ENCODE data around the gene UROC1.
A peak's percentile ranks its signal among the peaks of the same experiment; 100 is the strongest.

Gene UROC1

DNA sequence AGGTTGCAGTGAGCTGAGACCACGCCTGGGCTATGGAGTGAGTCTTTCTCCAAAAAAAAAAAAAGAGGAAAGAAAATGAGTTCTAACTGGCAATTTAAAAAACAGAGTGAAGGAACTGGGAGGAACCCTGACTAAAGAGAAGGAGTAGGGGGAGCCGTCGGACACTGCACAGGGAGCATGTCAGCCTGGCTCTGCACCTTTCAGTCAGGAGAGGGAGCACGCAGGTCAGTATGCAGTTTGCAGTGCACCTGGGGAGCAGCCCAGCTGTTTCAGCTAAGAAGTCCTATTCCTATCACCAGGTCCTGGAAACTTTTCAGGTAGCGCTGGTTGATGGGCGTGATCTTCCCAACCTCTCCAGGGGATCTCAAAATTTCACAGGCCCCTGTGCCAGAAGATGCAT, 27.0 kb downstream of the UROC1 start:
- Mint-ChIP-seq H3K4me1 (ENCODE audit: low read depth) (peaks cover 16% of the 10 kb centered on the region), H3K36me3 (ENCODE audit: low read depth) (no peaks in the 10 kb centered on the region), H3K9me3 (no peaks in the 10 kb centered on the region), H3K27ac (no peak overlapping the region), H3K27me3 (no peaks in the 10 kb centered on the region), H3K4me3 (no peak overlapping the region)

GRCh38 chr3:126488886-126489569, 28.5 kb downstream of the UROC1 start:
- Mint-ChIP-seq H3K4me3 (no peak overlapping the region), H3K27me3 (no peaks in the 10 kb centered on the region), H3K4me1 (ENCODE audit: low read depth) (peaks cover 16% of the 10 kb centered on the region), H3K9me3 (no peaks in the 10 kb centered on the region), H3K27ac (no peak overlapping the region), H3K36me3 (ENCODE audit: low read depth) (no peaks in the 10 kb centered on the region)

DNA sequence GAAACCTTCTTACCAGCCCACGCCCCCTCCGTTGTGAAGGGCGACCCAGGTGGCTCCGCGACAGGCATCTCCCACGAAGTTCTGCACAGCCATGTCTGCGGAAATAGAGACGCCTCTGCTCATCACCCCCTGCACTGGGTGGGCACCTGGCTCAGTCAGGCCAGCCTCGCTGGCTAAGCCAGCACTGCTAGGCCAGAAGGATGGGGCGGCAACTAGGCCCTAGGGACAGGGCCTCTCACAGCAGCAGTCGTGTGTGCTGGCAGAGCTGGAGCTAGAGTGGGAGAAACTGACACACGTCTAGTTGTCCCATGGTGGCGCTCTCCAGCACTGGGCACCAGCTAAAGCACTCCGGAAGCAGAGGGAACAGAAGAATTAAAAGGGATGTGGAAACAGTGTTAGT, 29.4 kb downstream of the UROC1 start:
- H3K27me3 Mint-ChIP-seq: no peaks in the 10 kb centered on the region
- H3K4me3 Mint-ChIP-seq: no peak overlapping the region
- peaks cover 12% of the 10 kb centered on the region for H3K4me1 Mint-ChIP-seq (ENCODE audit: low read depth)

GRCh38 chr3:126487151-126487771, 30.3 kb downstream of the UROC1 start:
- Mint-ChIP-seq H3K36me3 (ENCODE audit: low read depth) (no peaks in the 10 kb centered on the region), H3K4me3 (no peak overlapping the region), H3K27ac (peak overlapping the region; percentile 88), H3K27me3 (no peaks in the 10 kb centered on the region), H3K4me1 (ENCODE audit: low read depth) (peaks cover 12% of the 10 kb centered on the region), H3K9me3 (no peaks in the 10 kb centered on the region)

More for the DNA sequence above, 29.4 kb downstream of the UROC1 start:
- Mint-ChIP-seq H3K36me3 (ENCODE audit: low read depth) (no peaks in the 10 kb centered on the region), H3K27ac (no peak overlapping the region), H3K9me3 (no peaks in the 10 kb centered on the region)

DNA sequence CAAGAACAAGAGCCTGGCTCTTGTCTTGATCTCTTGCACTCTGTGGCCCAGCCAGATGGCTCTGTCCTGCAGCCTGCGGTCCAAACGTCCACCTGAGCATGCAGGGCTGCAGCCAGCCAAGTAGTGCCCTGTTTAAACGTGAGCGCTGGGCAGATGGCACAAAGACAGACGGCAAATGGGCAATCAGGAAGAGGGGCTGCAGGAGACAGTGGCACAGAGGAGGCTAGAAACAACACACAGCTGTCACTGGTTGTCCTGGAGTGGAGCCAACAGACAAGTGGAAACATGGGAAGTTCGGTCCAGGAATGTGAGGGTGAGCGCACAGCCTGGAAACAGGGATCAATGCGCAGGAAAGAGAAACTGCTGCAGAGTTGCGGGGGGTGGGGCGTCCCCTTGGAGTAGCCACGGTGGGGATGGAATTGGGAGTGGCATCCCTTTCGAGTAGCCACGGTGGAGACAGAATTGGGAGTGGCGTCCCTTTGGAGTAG, 31.2 kb downstream of the UROC1 start:
- H3K4me3 Mint-ChIP-seq: no peak overlapping the region

DNA sequence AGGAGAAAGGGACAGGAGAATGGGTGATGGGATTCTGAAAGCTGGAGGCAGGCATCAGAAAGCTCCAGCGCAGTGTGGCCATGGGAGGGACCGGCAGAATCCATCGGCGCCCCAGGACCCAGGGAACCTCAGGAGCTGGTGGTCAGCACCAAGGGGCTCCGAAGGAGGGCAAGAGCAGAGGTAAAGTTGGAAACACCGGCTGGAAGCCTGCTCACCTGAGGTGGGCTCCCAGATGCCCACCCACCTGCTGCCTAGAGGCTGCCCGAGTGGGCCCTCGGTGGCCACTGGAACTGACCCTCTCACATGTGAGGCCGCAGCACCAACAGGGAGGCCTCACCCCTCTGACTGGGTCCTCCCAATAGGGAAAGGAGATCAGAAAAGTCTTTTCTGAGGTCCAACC, 31.6 kb downstream of the UROC1 start:
- no peaks in the 10 kb centered on the region for H3K9me3 Mint-ChIP-seq
- H3K4me3 Mint-ChIP-seq: no peak overlapping the region
- H3K27ac Mint-ChIP-seq: no peak overlapping the region
- no peaks in the 10 kb centered on the region for H3K27me3 Mint-ChIP-seq
- no peaks in the 10 kb centered on the region for H3K36me3 Mint-ChIP-seq (ENCODE audit: low read depth)
- H3K4me1 Mint-ChIP-seq (ENCODE audit: low read depth): peaks cover 12% of the 10 kb centered on the region

More for the DNA sequence above, 31.2 kb downstream of the UROC1 start:
- no peaks in the 10 kb centered on the region for H3K36me3 Mint-ChIP-seq (ENCODE audit: low read depth)
- H3K27me3 Mint-ChIP-seq: no peaks in the 10 kb centered on the region
- H3K27ac Mint-ChIP-seq: peak overlapping the region; percentile 88
- H3K9me3 Mint-ChIP-seq: no peaks in the 10 kb centered on the region
- peaks cover 12% of the 10 kb centered on the region for H3K4me1 Mint-ChIP-seq (ENCODE audit: low read depth)

- no peaks in the 10 kb centered on the region for H3K36me3 Mint-ChIP-seq (ENCODE audit: low read depth)
- no peak overlapping the region for H3K4me3 Mint-ChIP-seq
- H3K27me3 Mint-ChIP-seq: no peaks in the 10 kb centered on the region
- H3K27ac Mint-ChIP-seq: no peak overlapping the region
- H3K4me1 Mint-ChIP-seq (ENCODE audit: low read depth): peaks cover 12% of the 10 kb centered on the region
- no peaks in the 10 kb centered on the region for H3K9me3 Mint-ChIP-seq
These were observed 32.2 kb downstream of the UROC1 start for GRCh38 chr3:126485176-126485897.

DNA sequence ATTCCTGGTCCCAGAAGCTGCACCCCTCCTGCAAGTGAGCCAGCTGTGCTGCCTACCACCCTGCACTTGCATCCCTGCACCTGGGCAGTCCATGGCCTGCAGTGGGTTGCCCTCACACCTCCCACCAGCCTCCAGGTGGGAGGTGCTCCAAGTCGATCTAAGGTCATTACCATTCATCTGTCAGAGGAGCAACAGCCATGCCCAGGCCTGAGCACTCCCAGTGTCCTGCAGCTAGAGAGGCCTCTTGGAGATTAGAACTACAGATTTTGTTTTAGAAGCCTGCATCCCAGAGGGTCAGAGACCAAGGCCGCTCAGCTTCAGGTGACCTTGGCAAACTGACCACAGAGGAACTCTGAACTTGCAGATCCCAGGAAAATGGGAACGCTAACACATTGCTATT, 32.9 kb downstream of the UROC1 start:
- Mint-ChIP-seq H3K27me3 (no peaks in the 10 kb centered on the region), H3K4me1 (ENCODE audit: low read depth) (peaks cover 12% of the 10 kb centered on the region), H3K27ac (no peak overlapping the region), H3K4me3 (no peak overlapping the region), H3K36me3 (ENCODE audit: low read depth) (no peaks in the 10 kb centered on the region), H3K9me3 (no peaks in the 10 kb centered on the region)

GRCh38 chr3:126484148-126484547, 33.4 kb downstream of the UROC1 start:
- no peaks in the 10 kb centered on the region for H3K36me3 Mint-ChIP-seq (ENCODE audit: low read depth)
- no peak overlapping the region for H3K27ac Mint-ChIP-seq
- no peaks in the 10 kb centered on the region for H3K27me3 Mint-ChIP-seq

DNA sequence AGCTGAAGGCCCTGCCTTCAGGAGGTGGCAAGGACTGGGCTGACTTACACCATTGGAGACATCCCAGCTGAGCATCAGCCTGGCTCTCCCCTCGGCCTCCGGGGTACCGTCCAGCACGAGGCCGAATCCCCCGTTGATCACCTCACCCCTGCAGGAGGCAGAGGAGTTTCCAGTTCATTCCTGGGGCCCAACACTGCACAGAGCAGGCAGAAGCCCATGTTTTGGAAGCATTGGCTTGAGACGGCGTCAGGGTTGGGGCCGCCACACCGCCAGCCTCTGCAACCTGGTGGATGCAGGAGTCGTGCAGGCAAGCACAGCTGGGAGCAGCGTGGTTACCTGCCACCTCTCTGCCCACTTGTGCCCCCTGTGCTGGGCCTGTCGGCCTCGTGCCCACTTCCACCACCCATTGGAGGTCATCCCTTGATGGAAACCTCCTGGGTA, 34.2 kb downstream of the UROC1 start:
- Mint-ChIP-seq H3K4me3 (no peak overlapping the region), H3K36me3 (ENCODE audit: low read depth) (no peaks in the 10 kb centered on the region), H3K9me3 (no peaks in the 10 kb centered on the region), H3K27ac (no peak overlapping the region), H3K27me3 (no peaks in the 10 kb centered on the region), H3K4me1 (ENCODE audit: low read depth) (peaks cover 12% of the 10 kb centered on the region)

More at GRCh38 chr3:126484148-126484547, 33.4 kb downstream of the UROC1 start:
- no peaks in the 10 kb centered on the region for H3K9me3 Mint-ChIP-seq
- no peak overlapping the region for H3K4me3 Mint-ChIP-seq
- H3K4me1 Mint-ChIP-seq (ENCODE audit: low read depth): peaks cover 12% of the 10 kb centered on the region

GRCh38 chr3:126482503-126483255, 34.9 kb downstream of the UROC1 start:
- Mint-ChIP-seq H3K36me3 (ENCODE audit: low read depth) (no peaks in the 10 kb centered on the region), H3K27me3 (no peaks in the 10 kb centered on the region), H3K4me3 (no peak overlapping the region), H3K27ac (no peak overlapping the region), H3K4me1 (ENCODE audit: low read depth) (peaks cover 12% of the 10 kb centered on the region), H3K9me3 (no peaks in the 10 kb centered on the region)

GRCh38 chr3:126481808-126482502, 35.6 kb downstream of the UROC1 start:
- Mint-ChIP-seq H3K27me3 (no peaks in the 10 kb centered on the region), H3K36me3 (ENCODE audit: low read depth) (no peaks in the 10 kb centered on the region), H3K9me3 (no peaks in the 10 kb centered on the region), H3K27ac (no peak overlapping the region), H3K4me3 (no peak overlapping the region), H3K4me1 (ENCODE audit: low read depth) (peaks cover 10% of the 10 kb centered on the region)

GRCh38 chr3:126480861-126481260, 36.7 kb downstream of the UROC1 start:
- no peaks in the 10 kb centered on the region for H3K27me3 Mint-ChIP-seq
- H3K27ac Mint-ChIP-seq: no peak overlapping the region
- H3K4me1 Mint-ChIP-seq (ENCODE audit: low read depth): peaks cover 8% of the 10 kb centered on the region
- no peak overlapping the region for H3K4me3 Mint-ChIP-seq
- no peaks in the 10 kb centered on the region for H3K9me3 Mint-ChIP-seq
- H3K36me3 Mint-ChIP-seq (ENCODE audit: low read depth): no peaks in the 10 kb centered on the region

- no peak overlapping the region for H3K4me3 Mint-ChIP-seq
- no peak overlapping the region for H3K27ac Mint-ChIP-seq
- H3K36me3 Mint-ChIP-seq (ENCODE audit: low read depth): no peaks in the 10 kb centered on the region
These were observed 37.4 kb downstream of the UROC1 start for GRCh38 chr3:126480206-126480605.

More at GRCh38 chr3:126480206-126480605, 37.4 kb downstream of the UROC1 start:
- H3K9me3 Mint-ChIP-seq: no peaks in the 10 kb centered on the region
- peaks cover 8% of the 10 kb centered on the region for H3K4me1 Mint-ChIP-seq (ENCODE audit: low read depth)
- no peaks in the 10 kb centered on the region for H3K27me3 Mint-ChIP-seq
